Pancreas (tissue), 10 donors: ENCODE measurements around the gene RAB3GAP1. TPM values are rescaled to one million over a fixed set of nuclear protein-coding genes. Genes with fewer than 3 reads are reported as not detected.

Source experiments
- ATAC-seq, 4 donors: fragments of 200-7000 bp; cut with Tn5 transposase; one replicate each; pipeline versions ENCODE4 v1.8.0 to v1.9.1; 2020; ENCODE audit warnings: mild to moderate bottlenecking in 4 of 4, moderate library complexity in 4 of 4
- DNase-seq, 6 donors: peaks; one replicate each; pipeline ENCODE4 v3.0.0-alpha.2; 2020
- FAIRE-seq: peaks from 2 replicates; lab custom pipeline; 2012; peaks lifted over from hg19 to GRCh38; lab: Jason Lieb, UNC
- H3K27ac ChIP-seq, 4 donors: fragments of 200-600 bp; sonication (generic); 1 replicate in 3 of 4; 2 replicates in 1 of 4; pipeline versions ENCODE4 v1.5.0 to v1.8.0; 2020
- H3K27me3 ChIP-seq, 4 donors: fragments of 200-600 bp; one replicate each; pipeline ENCODE4 v1.8.0; 2021
- H3K36me3 ChIP-seq, 3 donors: fragments of 200-600 bp; sonication (generic) in 1 of 3; one replicate each; pipeline versions ENCODE4 v1.5.0 to v1.8.0; 2020 to 2021
- H3K4me1 ChIP-seq, 3 donors: fragments of 200-600 bp; one replicate each; pipeline ENCODE4 v1.8.0; 2021
- H3K4me3 ChIP-seq, 4 donors: fragments of 200-600 bp; sonication (generic) in 2 of 4; one replicate each; pipeline versions ENCODE4 v1.5.0 to v1.8.0; 2020 to 2021
- H3K9me3 ChIP-seq, 4 donors: fragments of 200-600 bp; one replicate each; pipeline ENCODE4 v1.8.0; 2021
- CTCF ChIP-seq, 4 donors: fragments of 200-600 bp; sonication (generic) in 3 of 4; IDR thresholded peaks; one replicate each; pipeline versions ENCODE4 v1.5.0 to v1.8.0; 2021; ENCODE audit warnings: antibody characterized with exemption in 4 of 4
- WGBS, 2 donors: extraction: QIAGEN DNeasy Blood & Tissue Kit; methylation state at CpG; one replicate each; pipeline ENCODE4 v1.1.7; 2013; 5-methylcytosine and 5-hydroxymethylcytosine counted together
- intact Hi-C, 3 donors: fragments of 100-400 bp; cut with DNase I; formaldehyde crosslinking; loops; one replicate each; pipeline versions ENCODE4 v1.11.1 to v1.14.2; 2022
- polyA plus RNA-seq, 2 donors: library from polyadenylated mRNA; stranded (reverse); fragments of 200-250 nt; gene quantifications; one replicate each; pipeline ENCODE4 v1.2.3, GENCODE V29; 2013
- total RNA-seq, 6 donors: library from RNA; stranded (reverse); fragmentation: NEBNext Ultra II Directional in 4 of 6; extraction: Animal tissue kit (Norgen Biotek cat#: 25700) in 4 of 6; gene quantifications; one replicate each; pipeline versions ENCODE4 v1.2.1 to v1.2.4, GENCODE V29; 2021 to 2023
- donor health status: healthy with polysubstance abuse.
- donor health status: DM: no; HTN: no; CAD: no; lungs with moderate emphysema.
- donor health status: DM: no; HTN: no; CAD: no.
- donor health status: control.
- donor health status: control.
- donor health status: Bipolar disorder and iron deficiency.
- donor health status: DM: yes; HTN: yes; CAD: no.
- donor health status: DM: no; HTN: no; CAD: no.
- donor health status: DM: no; HTN: no; CAD: no.
- donor health status: DM: yes; HTN: yes; CAD: no.

The RAB3GAP1 gene
- total and polyA plus RNA-seq, 8 donors, result 10.3 to 25.5 (median 22.3) TPM

- Histone ChIP-seq H3K27me3 (no peaks in the 10 kb centered on the region), H3K4me3 (no peak overlapping the region), H3K9me3 (no peaks in the 10 kb centered on the region), H3K4me1 (no peaks in the 10 kb centered on the region), H3K27ac (no peak overlapping the region), H3K36me3 (peaks cover 0 to 30% (median 4%) of the 10 kb centered on the region in 3 donors)
- no peak for TF ChIP-seq CTCF (IDR thresholded peaks at IDR 0.05)
- FAIRE-seq, result no peak
- ATAC-seq, result no peak
- intact Hi-C loops, result no loop called here
- DNase-seq, result no peak
Observed at GRCh38 chr2:135154962-135155361, 102.9 kb downstream of the RAB3GAP1 start.

GRCh38 chr2:135157856-135158255 lies 105.8 kb downstream of the RAB3GAP1 start:
- FAIRE-seq (no peak), DNase-seq (no peak), ATAC-seq (no peak)
- Histone ChIP-seq H3K4me3 (no peak overlapping the region), H3K36me3 (peaks cover 0 to 26% (median 4%) of the 10 kb centered on the region in 3 donors), H3K27me3 (no peaks in the 10 kb centered on the region), H3K9me3 (no peaks in the 10 kb centered on the region), H3K27ac (no peak overlapping the region), H3K4me1 (peaks cover 0 to 7% (median 0%) of the 10 kb centered on the region in 3 donors)
- no peak for TF ChIP-seq CTCF (IDR thresholded peaks at IDR 0.05)
- intact Hi-C loops, result no loop called here
- WGBS, 2 donors, result 94 to 98% methylated on average over 3 of the region's 3 CpGs

- Histone ChIP-seq H3K4me1 (peaks cover 0 to 18% (median 0%) of the 10 kb centered on the region in 3 donors), H3K27ac (no peak overlapping the region), H3K4me3 (no peak overlapping the region), H3K27me3 (no peaks in the 10 kb centered on the region), H3K9me3 (no peaks in the 10 kb centered on the region), H3K36me3 (peaks cover 0 to 26% (median 0%) of the 10 kb centered on the region in 3 donors)
- intact Hi-C loops, result no loop called here
- ATAC-seq (no peak), DNase-seq (no peak), FAIRE-seq (no peak)
- no peak for TF ChIP-seq CTCF (IDR thresholded peaks at IDR 0.05)
- WGBS, 2 donors, result 97 to 98% methylated on average over 2 of the region's 2 CpGs
Observed at GRCh38 chr2:135159191-135159590, 107.1 kb downstream of the RAB3GAP1 start.

- Histone ChIP-seq H3K4me1 (peaks cover 0 to 21% (median 0%) of the 10 kb centered on the region in 3 donors), H3K27ac (peak overlapping the region in 2 of 4 donors; percentile 5 to 31), H3K36me3 (peaks cover 0 to 29% (median 0%) of the 10 kb centered on the region in 3 donors), H3K4me3 (no peak overlapping the region), H3K9me3 (no peaks in the 10 kb centered on the region), H3K27me3 (no peaks in the 10 kb centered on the region)
- peak; percentile 89 to 95 (median 92) for ATAC-seq
- DNase-seq, result peak in 5 of 6 donors; percentile 22 to 54 (median 47)
- no peak for FAIRE-seq
- TF ChIP-seq CTCF (IDR thresholded peaks at IDR 0.05), result no peak
- WGBS, 2 donors, result 40 to 42% methylated on average over 5 of the region's 5 CpGs
- intact Hi-C loops, result no loop called here
Observed at GRCh38 chr2:135162377-135162776, 110.3 kb downstream of the RAB3GAP1 start.

- intact Hi-C loops, result no loop called here
- TF ChIP-seq CTCF (IDR thresholded peaks at IDR 0.05), result no peak
- H3K36me3 ChIP-seq, result peaks cover 0 to 28% (median 0%) of the 10 kb centered on the region in 3 donors
- no peak for DNase-seq
- no peaks in the 10 kb centered on the region for H3K9me3 ChIP-seq
- no peak overlapping the region for H3K4me3 ChIP-seq
- peak overlapping the region in 2 of 4 donors; percentile 5 to 31 for H3K27ac ChIP-seq
- WGBS, 2 donors, result 49 to 61% methylated on average over 4 of the region's 4 CpGs
- H3K27me3 ChIP-seq, result no peaks in the 10 kb centered on the region
- no peak for FAIRE-seq
- peaks cover 0 to 21% (median 0%) of the 10 kb centered on the region in 3 donors for H3K4me1 ChIP-seq
- ATAC-seq, result peak in 2 of 4 donors; percentile 12 to 15
Observed at GRCh38 chr2:135162786-135163185, 110.7 kb downstream of the RAB3GAP1 start.
